ENCODE results near the gene SALL1.

SALL1 gene

DNA sequence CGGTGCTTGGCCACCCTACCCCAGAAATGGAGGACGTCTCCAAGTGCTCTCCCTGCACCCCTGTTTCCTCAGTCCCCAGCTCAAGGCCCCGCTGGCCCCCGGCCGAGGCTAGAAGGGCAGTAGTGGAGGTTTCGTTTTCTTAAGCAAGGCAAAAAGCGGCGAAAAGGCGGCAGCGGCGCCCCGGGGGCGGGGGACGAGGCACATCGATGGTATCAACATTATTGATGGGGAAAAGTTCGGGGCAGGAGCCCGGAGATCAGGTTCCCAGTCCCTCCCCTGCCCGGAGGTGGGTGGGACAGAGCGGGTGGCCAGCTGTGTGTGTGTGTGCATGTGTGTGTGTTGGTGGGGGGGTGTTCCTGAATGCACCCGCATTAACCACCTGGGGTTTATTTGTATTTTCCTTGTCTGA is 4.1 kb upstream of the SALL1 start:
- Histone ChIP-seq H3K9ac (ENCODE audit: low read length) (peak overlapping the region; percentile 59), H3K27me3 (ENCODE audit: control insufficient read depth, insufficient read depth, low read length) (peaks cover 60% of the 10 kb centered on the region), H3K4me3 (ENCODE audit: low read length) (no peak overlapping the region), H3K4me1 (ENCODE audit: control insufficient read depth, insufficient read depth, low read length) (peaks cover 6% of the 10 kb centered on the region), H3K36me3 (ENCODE audit: control insufficient read depth, insufficient read depth, low read length) (no peaks in the 10 kb centered on the region), H3K9me3 (ENCODE audit: control insufficient read depth, low read length) (no peaks in the 10 kb centered on the region)

DNA sequence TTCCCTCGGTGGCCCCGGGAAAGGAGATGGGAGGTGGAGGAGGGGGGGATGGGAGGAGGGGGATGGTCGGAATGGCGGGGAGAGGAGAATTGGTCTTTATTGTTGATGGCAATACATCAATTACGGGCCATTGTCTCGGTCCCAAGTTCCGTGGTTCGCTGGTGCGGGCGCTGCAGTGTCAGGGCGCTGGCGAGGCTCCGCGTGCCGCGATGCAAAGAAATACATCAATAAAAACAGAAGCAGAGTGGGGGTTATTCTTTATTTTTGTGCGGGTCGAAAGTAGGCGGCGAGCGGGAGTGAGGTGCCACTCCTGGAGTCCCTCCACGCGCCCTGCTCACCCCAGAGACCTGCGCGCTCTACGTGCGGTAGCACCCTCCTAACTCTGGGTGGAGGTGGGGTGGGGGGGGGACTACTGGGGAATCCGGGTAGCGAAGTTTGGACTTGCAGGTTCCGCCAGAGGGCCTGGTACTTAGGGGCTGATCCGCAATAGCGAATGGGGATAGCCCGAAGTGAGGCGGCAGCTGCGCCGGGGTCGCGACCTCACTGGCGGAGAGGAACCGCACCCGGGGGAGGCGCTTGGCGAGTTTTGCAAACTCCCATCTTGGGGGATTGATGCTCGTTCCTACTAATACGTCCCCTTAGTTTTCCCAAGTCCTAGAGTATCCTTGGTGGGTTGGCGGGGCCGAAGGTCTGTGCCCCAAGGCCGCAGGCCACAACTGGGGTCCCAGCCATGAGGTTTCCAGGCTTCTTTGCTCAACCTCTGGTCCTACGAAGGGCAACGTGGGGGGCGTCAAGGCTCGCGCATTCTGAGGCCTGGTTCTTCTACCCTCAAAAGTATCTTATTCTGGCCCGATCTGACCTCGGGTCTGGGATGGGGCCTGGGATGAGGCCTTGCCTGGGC is 3.5 kb upstream of the SALL1 start:
- H3K9ac ChIP-seq (ENCODE audit: low read length), result peak overlapping the region; percentile 59
- H3K4me3 ChIP-seq (ENCODE audit: low read length), result no peak overlapping the region
- H3K9me3 ChIP-seq (ENCODE audit: control insufficient read depth, low read length), result no peaks in the 10 kb centered on the region
- H3K27me3 ChIP-seq (ENCODE audit: control insufficient read depth, insufficient read depth, low read length), result peaks cover 66% of the 10 kb centered on the region
- H3K4me1 ChIP-seq (ENCODE audit: control insufficient read depth, insufficient read depth, low read length), result peaks cover 6% of the 10 kb centered on the region
- H3K36me3 ChIP-seq (ENCODE audit: control insufficient read depth, insufficient read depth, low read length), result no peaks in the 10 kb centered on the region

DNA sequence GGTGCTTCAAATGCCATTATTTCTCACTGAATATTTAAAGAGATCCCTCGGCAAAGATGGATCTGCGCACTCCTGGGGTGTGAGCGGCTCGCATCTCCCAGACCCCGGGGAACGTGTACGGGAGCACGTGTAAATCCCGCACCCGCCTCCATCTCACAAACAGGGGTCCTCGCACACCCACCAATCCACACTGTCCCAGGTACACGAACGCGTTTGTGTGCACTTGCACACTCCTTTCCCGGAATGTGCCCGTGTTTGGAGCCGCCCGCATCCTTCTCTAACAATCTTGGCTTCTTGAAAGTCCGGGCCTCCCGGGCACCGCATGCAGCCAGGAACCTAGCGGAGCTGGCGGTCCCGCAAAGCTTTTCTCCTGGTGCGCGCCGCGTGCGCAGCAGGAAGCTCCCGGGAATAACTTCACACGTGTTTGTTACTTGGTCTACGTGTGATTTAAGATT is 2.5 kb upstream of the SALL1 start:
- Histone ChIP-seq H3K27me3 (ENCODE audit: control insufficient read depth, insufficient read depth, low read length) (peaks cover 71% of the 10 kb centered on the region), H3K4me3 (ENCODE audit: low read length) (no peak overlapping the region), H3K9ac (ENCODE audit: low read length) (peak overlapping the region; percentile 34), H3K4me1 (ENCODE audit: control insufficient read depth, insufficient read depth, low read length) (peaks cover 6% of the 10 kb centered on the region), H3K36me3 (ENCODE audit: control insufficient read depth, insufficient read depth, low read length) (no peaks in the 10 kb centered on the region), H3K9me3 (ENCODE audit: control insufficient read depth, low read length) (no peaks in the 10 kb centered on the region)

DNA sequence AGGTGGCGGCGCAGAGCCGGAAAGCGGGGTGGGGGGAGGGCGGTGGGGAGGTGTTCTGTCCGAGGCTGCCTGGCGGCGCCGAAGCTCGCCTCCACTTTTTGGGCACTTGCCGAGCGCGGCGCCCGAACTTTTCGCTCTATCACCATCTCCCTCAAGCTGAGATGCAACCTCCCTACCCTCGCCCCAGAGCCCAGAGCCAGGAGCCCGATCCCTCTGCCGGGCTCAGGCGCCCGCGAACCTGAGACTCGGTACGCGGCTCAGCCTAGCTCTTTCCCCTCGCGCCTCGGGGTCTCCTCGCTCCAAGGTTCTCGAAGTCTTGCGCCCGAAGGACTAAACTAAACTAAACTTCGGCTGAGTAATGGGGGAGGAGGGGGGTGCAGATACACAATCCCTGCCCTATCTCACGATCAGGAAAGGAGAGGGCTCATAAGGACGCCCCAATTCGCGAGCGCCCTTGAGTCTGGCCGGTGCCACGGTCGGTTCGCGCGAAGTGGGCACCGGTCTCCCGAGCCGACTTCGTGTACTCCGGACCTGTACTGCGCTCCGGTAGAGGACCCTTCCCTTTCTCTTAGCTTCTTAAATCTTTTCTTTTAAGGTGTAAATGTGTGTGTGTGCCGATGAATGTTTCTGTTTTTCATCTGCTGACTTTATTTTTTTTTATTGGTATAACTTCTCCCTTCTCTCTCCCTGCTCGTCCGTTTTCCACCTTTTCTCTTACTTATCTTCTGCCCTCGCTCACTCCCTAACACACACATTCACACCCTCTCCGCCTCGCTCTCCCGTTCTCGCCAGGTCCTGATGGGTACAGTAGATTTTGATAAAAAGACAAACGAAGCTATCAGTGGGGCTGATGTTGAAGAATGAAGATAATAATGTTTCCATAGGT is 1.9 kb upstream of the SALL1 start:
- Histone ChIP-seq H3K27me3 (ENCODE audit: control insufficient read depth, insufficient read depth, low read length) (peaks cover 75% of the 10 kb centered on the region), H3K4me1 (ENCODE audit: control insufficient read depth, insufficient read depth, low read length) (peaks cover 6% of the 10 kb centered on the region)

DNA sequence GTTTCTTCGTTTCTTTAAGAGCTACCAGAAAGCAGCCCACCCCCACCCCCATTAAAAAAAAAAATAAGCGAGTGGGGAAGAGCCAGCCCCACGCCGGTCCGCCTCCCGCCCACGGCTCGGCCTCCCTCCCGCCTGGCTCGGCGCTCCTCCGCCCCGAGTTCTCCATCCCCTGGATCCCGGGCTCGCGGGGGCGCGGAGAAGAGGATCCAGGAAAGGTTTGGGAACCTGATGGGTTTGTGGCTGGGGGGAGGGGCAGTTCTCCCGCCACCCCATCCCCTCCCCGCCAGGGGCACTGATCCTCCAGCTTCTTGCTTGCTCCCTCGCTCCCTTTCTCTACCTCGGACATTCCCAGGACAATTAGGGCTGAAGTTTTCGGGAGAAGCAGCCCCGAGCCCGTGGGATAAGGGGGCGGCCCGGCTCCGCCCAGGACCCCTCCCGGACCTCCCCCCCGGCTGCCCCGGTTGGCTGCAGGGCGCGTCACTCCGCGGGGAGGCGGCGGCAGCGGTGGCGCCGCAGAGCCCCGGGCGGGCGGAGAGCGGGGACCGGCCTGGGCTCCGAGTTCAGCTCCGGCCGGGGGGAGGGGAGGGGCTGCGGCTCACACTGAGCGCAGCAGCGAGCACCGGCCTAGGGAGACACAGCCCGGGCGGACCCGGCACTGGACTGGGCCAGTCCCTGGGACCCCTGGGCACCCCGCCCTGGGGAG is 1.0 kb upstream of the SALL1 start:
- Histone ChIP-seq H3K9ac (ENCODE audit: low read length) (no peak overlapping the region), H3K27me3 (ENCODE audit: control insufficient read depth, insufficient read depth, low read length) (peaks cover 79% of the 10 kb centered on the region)

More for the DNA sequence above, 1.9 kb upstream of the SALL1 start:
- Histone ChIP-seq H3K9me3 (ENCODE audit: control insufficient read depth, low read length) (no peaks in the 10 kb centered on the region), H3K36me3 (ENCODE audit: control insufficient read depth, insufficient read depth, low read length) (no peaks in the 10 kb centered on the region), H3K4me3 (ENCODE audit: low read length) (no peak overlapping the region), H3K9ac (ENCODE audit: low read length) (peak overlapping the region; percentile 43)

DNA sequence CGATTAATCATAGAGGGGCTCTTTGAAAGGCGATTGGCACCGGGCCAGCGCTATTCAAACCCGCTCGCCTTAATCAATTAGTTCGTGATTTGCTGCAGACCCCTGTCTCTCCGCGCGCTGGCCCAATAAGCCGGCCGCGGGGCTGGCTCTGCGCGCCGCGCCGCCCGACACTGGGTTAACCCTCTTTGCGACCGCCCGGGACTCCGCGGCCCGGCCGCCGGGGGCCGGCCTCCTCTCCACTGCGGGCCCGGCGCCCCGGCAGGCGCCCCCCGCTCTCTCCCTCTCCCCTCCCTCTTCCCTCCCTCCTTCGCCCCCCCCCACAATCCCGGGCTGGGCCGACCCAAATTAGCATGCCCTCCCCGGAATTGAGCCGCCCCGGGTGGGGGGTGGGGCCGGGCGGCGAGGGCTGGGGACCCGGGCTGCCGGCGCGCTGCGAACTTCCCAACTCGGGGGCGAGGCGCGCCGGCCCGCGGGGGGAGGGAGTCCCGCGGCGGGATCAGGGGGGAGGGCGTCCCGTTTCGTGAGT is 428 bp upstream of the SALL1 start:
- Histone ChIP-seq H3K4me1 (ENCODE audit: control insufficient read depth, insufficient read depth, low read length) (peaks cover 6% of the 10 kb centered on the region), H3K4me3 (ENCODE audit: low read length) (no peak overlapping the region), H3K27me3 (ENCODE audit: control insufficient read depth, insufficient read depth, low read length) (peaks cover 77% of the 10 kb centered on the region), H3K36me3 (ENCODE audit: control insufficient read depth, insufficient read depth, low read length) (no peaks in the 10 kb centered on the region), H3K9ac (ENCODE audit: low read length) (no peak overlapping the region), H3K9me3 (ENCODE audit: control insufficient read depth, low read length) (no peaks in the 10 kb centered on the region)

More for the DNA sequence above, 1.0 kb upstream of the SALL1 start:
- Histone ChIP-seq H3K4me1 (ENCODE audit: control insufficient read depth, insufficient read depth, low read length) (peaks cover 6% of the 10 kb centered on the region), H3K4me3 (ENCODE audit: low read length) (no peak overlapping the region), H3K9me3 (ENCODE audit: control insufficient read depth, low read length) (no peaks in the 10 kb centered on the region), H3K36me3 (ENCODE audit: control insufficient read depth, insufficient read depth, low read length) (no peaks in the 10 kb centered on the region)

DNA sequence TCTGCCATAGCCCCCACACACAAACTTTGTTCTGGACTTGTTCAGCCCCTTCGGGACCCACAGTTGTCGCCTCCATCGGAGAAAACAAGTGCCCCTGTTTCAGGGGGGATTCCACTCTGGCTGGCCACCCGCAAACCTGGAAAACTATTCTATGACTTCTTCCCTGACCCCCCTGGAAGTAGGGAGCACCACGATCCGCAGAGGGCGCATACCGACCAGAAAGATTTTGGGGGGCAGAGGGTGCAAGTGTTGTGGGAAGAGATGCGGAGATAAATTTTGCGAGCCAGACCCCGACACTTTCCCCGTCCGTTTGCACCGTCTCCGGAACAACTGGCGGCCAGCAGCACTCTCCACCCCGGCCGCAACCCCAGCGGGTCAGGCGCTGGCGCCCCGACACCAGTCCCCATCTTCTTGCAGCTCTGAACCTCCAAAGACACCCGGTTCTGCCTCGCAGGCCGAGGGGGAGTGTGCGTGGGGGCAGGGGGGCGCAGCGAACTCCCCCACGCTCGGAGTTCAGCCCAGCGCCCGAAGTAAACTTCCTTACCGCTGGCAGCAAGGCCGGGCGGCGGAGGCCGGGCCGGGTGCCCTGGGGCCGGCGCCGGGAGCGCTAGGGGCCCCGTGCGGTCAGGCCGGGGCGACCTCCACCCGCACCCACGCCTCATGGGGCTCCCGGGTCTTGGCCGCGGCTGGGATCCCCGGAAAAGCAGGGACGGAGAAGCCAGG is 744 bp downstream of the SALL1 start:
- Histone ChIP-seq H3K9ac (ENCODE audit: low read length) (peak overlapping the region; percentile 62), H3K9me3 (ENCODE audit: control insufficient read depth, low read length) (no peaks in the 10 kb centered on the region), H3K27me3 (ENCODE audit: control insufficient read depth, insufficient read depth, low read length) (peaks cover 67% of the 10 kb centered on the region), H3K4me3 (ENCODE audit: low read length) (no peak overlapping the region), H3K4me1 (ENCODE audit: control insufficient read depth, insufficient read depth, low read length) (peaks cover 6% of the 10 kb centered on the region), H3K36me3 (ENCODE audit: control insufficient read depth, insufficient read depth, low read length) (no peaks in the 10 kb centered on the region)

DNA sequence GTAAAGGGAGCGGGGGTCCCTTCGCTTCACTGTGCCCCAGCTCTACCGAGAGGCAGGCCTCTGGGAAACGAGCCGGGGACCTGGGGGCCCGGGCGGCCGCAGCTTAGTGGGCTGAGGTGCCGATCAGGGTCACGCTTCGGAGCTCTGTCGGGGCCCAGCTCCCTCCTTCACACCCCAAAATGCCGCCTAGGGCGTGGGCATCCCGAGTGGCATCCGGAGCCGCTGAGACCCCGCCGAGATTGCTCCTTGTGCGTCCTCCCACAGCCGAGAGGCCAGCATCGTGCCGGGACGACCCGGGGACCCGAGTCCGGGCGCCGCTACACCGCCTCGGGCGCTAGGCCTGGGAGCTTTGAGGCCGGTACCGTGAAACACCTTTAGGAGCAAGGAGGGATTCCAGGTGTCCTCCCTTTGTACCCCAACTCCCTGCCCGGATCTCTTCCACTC is 1.3 kb downstream of the SALL1 start:
- no peaks in the 10 kb centered on the region for H3K36me3 ChIP-seq (ENCODE audit: control insufficient read depth, insufficient read depth, low read length)
- H3K9me3 ChIP-seq (ENCODE audit: control insufficient read depth, low read length), result no peaks in the 10 kb centered on the region
- peak overlapping the region; percentile 62 for H3K9ac ChIP-seq (ENCODE audit: low read length)
- H3K4me1 ChIP-seq (ENCODE audit: control insufficient read depth, insufficient read depth, low read length), result peaks cover under 1% of the 10 kb centered on the region
- H3K27me3 ChIP-seq (ENCODE audit: control insufficient read depth, insufficient read depth, low read length), result peaks cover 61% of the 10 kb centered on the region
- no peak overlapping the region for H3K4me3 ChIP-seq (ENCODE audit: low read length)

DNA sequence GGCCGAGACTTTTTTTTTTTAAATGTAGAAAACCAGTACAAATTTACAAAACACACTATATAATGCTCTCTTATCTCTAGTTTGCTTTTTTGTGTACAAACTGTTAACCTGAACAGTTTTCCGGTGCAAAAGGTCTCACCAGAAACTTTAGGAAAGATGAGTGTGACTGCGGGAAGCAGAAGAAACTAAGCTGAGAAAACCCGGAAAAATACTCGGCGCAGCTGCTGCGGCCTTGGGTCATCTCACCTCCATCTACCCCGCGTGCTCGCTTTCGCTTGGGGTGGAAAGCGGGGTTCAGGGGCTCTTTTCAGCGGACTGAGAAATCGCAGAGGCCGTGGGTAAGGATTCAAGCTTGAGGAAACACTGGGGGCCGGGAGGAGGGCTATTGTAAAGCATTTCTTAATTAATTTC is 1.8 kb downstream of the SALL1 start:
- H3K9me3 ChIP-seq (ENCODE audit: control insufficient read depth, low read length), result no peaks in the 10 kb centered on the region
- H3K4me1 ChIP-seq (ENCODE audit: control insufficient read depth, insufficient read depth, low read length), result no peaks in the 10 kb centered on the region
- no peak overlapping the region for H3K4me3 ChIP-seq (ENCODE audit: low read length)
- H3K9ac ChIP-seq (ENCODE audit: low read length), result peak overlapping the region; percentile 62
- H3K27me3 ChIP-seq (ENCODE audit: control insufficient read depth, insufficient read depth, low read length), result peaks cover 56% of the 10 kb centered on the region
- no peaks in the 10 kb centered on the region for H3K36me3 ChIP-seq (ENCODE audit: control insufficient read depth, insufficient read depth, low read length)

DNA sequence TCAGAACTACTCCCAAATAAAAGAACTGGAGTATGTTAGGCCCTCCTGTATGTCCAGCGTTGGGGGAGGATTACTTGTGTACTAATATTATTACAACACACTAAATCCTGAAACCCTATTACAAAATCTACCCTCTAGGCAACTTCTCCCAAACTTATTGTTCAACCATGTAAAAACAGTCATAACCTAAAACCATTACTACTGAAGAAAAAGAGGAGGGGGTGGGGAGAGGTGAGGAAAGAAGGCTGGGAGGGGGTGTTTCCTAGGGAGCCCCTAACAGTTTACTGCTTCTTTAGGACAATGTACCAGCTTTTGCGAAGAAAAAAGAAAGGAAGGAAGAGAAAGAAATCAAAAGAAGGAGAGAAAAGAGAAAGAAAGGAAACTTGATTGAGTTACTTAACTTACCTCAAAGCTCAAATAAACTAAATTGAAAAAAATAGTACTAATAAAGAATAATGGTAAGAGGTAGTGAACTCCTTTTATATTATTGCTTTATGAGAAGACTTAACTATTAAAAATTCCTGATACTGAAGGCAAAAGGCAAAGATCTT is 2.3 kb downstream of the SALL1 start:
- no peaks in the 10 kb centered on the region for H3K36me3 ChIP-seq (ENCODE audit: control insufficient read depth, insufficient read depth, low read length)
- no peaks in the 10 kb centered on the region for H3K9me3 ChIP-seq (ENCODE audit: control insufficient read depth, low read length)
- no peak overlapping the region for H3K4me3 ChIP-seq (ENCODE audit: low read length)
- H3K9ac ChIP-seq (ENCODE audit: low read length), result peak overlapping the region; percentile 62
- no peaks in the 10 kb centered on the region for H3K4me1 ChIP-seq (ENCODE audit: control insufficient read depth, insufficient read depth, low read length)
- peaks cover 56% of the 10 kb centered on the region for H3K27me3 ChIP-seq (ENCODE audit: control insufficient read depth, insufficient read depth, low read length)

Measured in mucosa of stomach (tissue), 1 donor.